Measurements from ENCODE around the gene ZNF365. TPM values are rescaled to one million over a fixed set of nuclear protein-coding genes. Genes with fewer than 3 reads are reported as not detected.
A peak's percentile ranks its signal among the peaks of the same experiment; 100 is the strongest.

ZNF365 gene
- total and polyA plus RNA-seq, 7 donors: 0.06 to 0.19 (median 0.12) TPM; not detected in 3

DNA sequence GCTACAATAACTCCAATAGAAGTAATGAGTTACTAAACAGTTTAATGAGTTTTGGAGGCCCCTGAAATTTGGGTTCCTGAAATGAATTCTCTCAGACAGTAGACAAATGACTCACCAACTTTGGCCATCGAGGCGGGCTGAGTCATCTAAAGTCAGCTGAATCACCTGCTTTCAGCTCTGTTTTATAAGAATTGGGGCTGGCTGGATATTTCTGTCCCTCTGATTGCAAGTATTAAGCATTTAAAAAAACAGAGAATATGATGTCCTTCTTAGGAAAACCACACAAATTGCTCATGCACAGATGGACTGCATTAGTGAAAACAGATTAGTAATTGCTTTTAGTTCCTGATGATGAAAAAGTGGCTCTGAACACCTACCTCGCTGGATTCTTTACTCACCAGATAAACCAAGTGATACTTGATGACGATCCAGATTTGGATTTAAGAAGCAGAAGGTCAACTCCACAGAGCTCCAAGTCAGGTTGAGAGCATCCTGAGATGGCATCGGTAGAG lies 59.1 kb downstream of the ZNF365 start:
- H3K27ac ChIP-seq: no peak overlapping the region
- DNase-seq: peak; percentile 63
- H3K4me1 ChIP-seq: no peaks in the 10 kb centered on the region
- H3K9me3 ChIP-seq: no peaks in the 10 kb centered on the region
- H3K27me3 ChIP-seq (ENCODE audit: insufficient read depth in 3 of 3, low read length in 2 of 3): no peaks in the 10 kb centered on the region
- TF ChIP-seq, protein P1, sequence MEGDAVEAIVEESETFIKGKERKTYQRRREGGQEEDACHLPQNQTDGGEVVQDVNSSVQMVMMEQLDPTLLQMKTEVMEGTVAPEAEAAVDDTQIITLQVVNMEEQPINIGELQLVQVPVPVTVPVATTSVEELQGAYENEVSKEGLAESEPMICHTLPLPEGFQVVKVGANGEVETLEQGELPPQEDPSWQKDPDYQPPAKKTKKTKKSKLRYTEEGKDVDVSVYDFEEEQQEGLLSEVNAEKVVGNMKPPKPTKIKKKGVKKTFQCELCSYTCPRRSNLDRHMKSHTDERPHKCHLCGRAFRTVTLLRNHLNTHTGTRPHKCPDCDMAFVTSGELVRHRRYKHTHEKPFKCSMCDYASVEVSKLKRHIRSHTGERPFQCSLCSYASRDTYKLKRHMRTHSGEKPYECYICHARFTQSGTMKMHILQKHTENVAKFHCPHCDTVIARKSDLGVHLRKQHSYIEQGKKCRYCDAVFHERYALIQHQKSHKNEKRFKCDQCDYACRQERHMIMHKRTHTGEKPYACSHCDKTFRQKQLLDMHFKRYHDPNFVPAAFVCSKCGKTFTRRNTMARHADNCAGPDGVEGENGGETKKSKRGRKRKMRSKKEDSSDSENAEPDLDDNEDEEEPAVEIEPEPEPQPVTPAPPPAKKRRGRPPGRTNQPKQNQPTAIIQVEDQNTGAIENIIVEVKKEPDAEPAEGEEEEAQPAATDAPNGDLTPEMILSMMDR (IDR thresholded peaks at IDR 0.05): no peak
- peak in 1 of 4 donors; percentile 33 for ATAC-seq
- no peaks in the 10 kb centered on the region for H3K36me3 ChIP-seq (ENCODE audit: insufficient read depth in 1 of 2, low read depth in 1 of 2)
- intact Hi-C loops (cut with DNase I): loop anchor here in 1 of 2 donors (10.0 kb wide), 1 partner anchor 382 kb away; the partner anchor contains the start of gene EGR2
- H3K4me3 ChIP-seq: no peak overlapping the region
- 51 to 72% (median 57%) methylated on average over 5 of the region's 5 CpGs for WGBS, 3 donors

- no peaks in the 10 kb centered on the region for H3K36me3 ChIP-seq (ENCODE audit: insufficient read depth in 1 of 2, low read depth in 1 of 2)
- intact Hi-C loops (cut with DNase I): loop anchor here in 1 of 2 donors (10.0 kb wide), 1 partner anchor 381 kb away; the partner anchor contains the start of gene EGR2
- no peaks in the 10 kb centered on the region for H3K27me3 ChIP-seq (ENCODE audit: insufficient read depth in 3 of 3, low read length in 2 of 3)
- ATAC-seq (no peak), DNase-seq (no peak)
- H3K27ac ChIP-seq: no peak overlapping the region
- H3K4me1 ChIP-seq: no peaks in the 10 kb centered on the region
- no peak overlapping the region for H3K4me3 ChIP-seq
- TF ChIP-seq, protein P1 (IDR thresholded peaks at IDR 0.05): no peak
- H3K9me3 ChIP-seq: no peaks in the 10 kb centered on the region
- WGBS, 3 donors: 88 to 94% (median 91%) methylated on average over 4 of the region's 4 CpGs
Measured at GRCh38 chr10:62433901-62434300, 59.7 kb downstream of the ZNF365 start.

- Histone ChIP-seq H3K27ac (no peak overlapping the region), H3K9me3 (no peaks in the 10 kb centered on the region), H3K36me3 (ENCODE audit: insufficient read depth in 1 of 2, low read depth in 1 of 2) (no peaks in the 10 kb centered on the region), H3K4me3 (no peak overlapping the region), H3K4me1 (no peaks in the 10 kb centered on the region), H3K27me3 (ENCODE audit: insufficient read depth in 3 of 3, low read length in 2 of 3) (no peaks in the 10 kb centered on the region)
- no peak for DNase-seq
- intact Hi-C loops (cut with DNase I): loop anchor here (2.0 to 10.0 kb wide), 4 partner anchors 21 to 720 kb away; partner anchors contain the start of gene EGR2 (in 1 of the 2)
- TF ChIP-seq, protein P1 (IDR thresholded peaks at IDR 0.05): peak; percentile 78
- WGBS, 3 donors: 11 to 19% (median 12%) methylated on average over 3 of the region's 3 CpGs
- ATAC-seq: peak in 1 of 4 donors; percentile 74
Measured at GRCh38 chr10:62437696-62438095, 63.5 kb downstream of the ZNF365 start.

DNA sequence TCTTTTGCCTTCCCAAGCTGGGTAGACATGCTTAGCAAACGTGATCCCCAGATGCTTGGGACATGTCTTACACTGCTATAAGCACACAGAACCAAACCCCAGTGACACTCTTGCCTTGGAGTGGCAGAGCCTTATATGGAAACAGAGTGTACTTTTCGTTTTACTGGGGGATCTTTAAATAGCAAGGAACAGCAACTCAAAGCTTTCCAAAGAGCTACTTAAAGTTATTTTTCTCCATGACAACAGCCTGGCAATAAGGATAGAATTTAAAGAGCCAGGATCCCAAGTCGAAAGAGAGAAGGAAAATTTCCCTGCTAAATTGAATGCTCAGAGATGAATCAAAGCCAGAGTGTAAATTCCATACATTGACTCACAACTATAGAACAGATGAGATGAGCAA lies 67.8 kb downstream of the ZNF365 start:
- Histone ChIP-seq H3K27ac (no peak overlapping the region), H3K36me3 (ENCODE audit: insufficient read depth in 1 of 2, low read depth in 1 of 2) (no peaks in the 10 kb centered on the region), H3K9me3 (no peaks in the 10 kb centered on the region), H3K27me3 (ENCODE audit: insufficient read depth in 3 of 3, low read length in 2 of 3) (no peaks in the 10 kb centered on the region), H3K4me1 (no peaks in the 10 kb centered on the region), H3K4me3 (no peak overlapping the region)
- no peak for ATAC-seq
- WGBS, 3 donors: 45 to 62% (median 48%) methylated on average over 3 of the region's 3 CpGs
- TF ChIP-seq, protein P1 (IDR thresholded peaks at IDR 0.05): no peak
- intact Hi-C loops (cut with DNase I): loop anchor here in 1 of 2 donors (5.0 kb wide), 1 partner anchor 715 kb away; no protein-coding TSS in a partner anchor
- DNase-seq: no peak
